ENCODE data around the gene OXNAD1. TPM values are rescaled to one million over a fixed set of nuclear protein-coding genes. Genes with fewer than 3 reads are reported as not detected.

The OXNAD1 gene
- polyA plus RNA-seq, 1 of the 3 experiments (the other 2 are of a cell fraction): 6.9 TPM

- TF ChIP-seq RAD21 (IDR thresholded peaks at IDR 0.05; ENCODE audit: low read length) (no peak), ZBTB33 (IDR thresholded peaks at IDR 0.05; ENCODE audit: borderline replicate concordance, low read depth) (no peak)
Measured at GRCh38 chr3:16319723-16320122, 54.7 kb downstream of the OXNAD1 start (continued).

GRCh38 chr3:16320711-16321110 lies 55.7 kb downstream of the OXNAD1 start:
- no peak overlapping the region for H3K4me3 ChIP-seq (ENCODE audit: low read depth in 2 of 2, low read length in 1 of 2)
- no peaks in the 10 kb centered on the region for H3F3A ChIP-seq (replicated peaks; ENCODE audit: insufficient read depth)
- H2AFZ ChIP-seq (ENCODE audit: low read depth): no peak overlapping the region
- no peak overlapping the region for H3K9ac ChIP-seq
- 93% methylated on average over 3 of the region's 3 CpGs for WGBS (ENCODE audit: low lambda C conversion rate)
- no peaks in the 10 kb centered on the region for H3K79me2 ChIP-seq (ENCODE audit: insufficient read depth)
- H3K9me2 ChIP-seq: no peaks in the 10 kb centered on the region
- peaks cover 0 to 7% of the 10 kb centered on the region in 2 experiments; a peak in 1 of 4 replicates for H3K4me1 ChIP-seq (ENCODE audit: control insufficient read depth in 1 of 2, insufficient read depth in 2 of 2, low read depth in 1 of 2, low read length in 1 of 2)
- no peaks in the 10 kb centered on the region for H4K20me1 ChIP-seq (ENCODE audit: insufficient read depth)
- TF ChIP-seq PBX3 (IDR thresholded peaks at IDR 0.05) (no peak), CHD2 (IDR thresholded peaks at IDR 0.05; ENCODE audit: low read length, partially characterized antibody) (no peak), SMC3 (IDR thresholded peaks at IDR 0.05; ENCODE audit: low read depth, low read length) (no peak), MXI1 (IDR thresholded peaks at IDR 0.05; ENCODE audit: low read depth, low read length) (no peak)
- no peak overlapping the region for H3K4me2 ChIP-seq
- H3K9me3 ChIP-seq: no peaks in the 10 kb centered on the region
- H3K27me3 ChIP-seq (ENCODE audit: insufficient read depth): no peaks in the 10 kb centered on the region
- peaks cover 21 to 51% of the 10 kb centered on the region in 2 experiments for H3K36me3 ChIP-seq (replicated peaks in 1 of 2; ENCODE audit: control insufficient read depth in 1 of 2, insufficient read depth in 2 of 2, low read length in 1 of 2)
- CTCF ChIA-PET: interaction anchor here (0.8 to 2.9 kb wide), 4 partner anchors 12 to 230 kb away, joined by 3 to 14 read pairs (median 7); no protein-coding TSS in a partner anchor
- DNase-seq: no peak
- POLR2A ChIA-PET: no interaction called here
- H3K27ac ChIP-seq (ENCODE audit: low read depth in 2 of 2, low read length in 1 of 2): no peak overlapping the region

- Histone ChIP-seq H3K36me3 (replicated peaks in 1 of 2; ENCODE audit: control insufficient read depth in 1 of 2, insufficient read depth in 2 of 2, low read length in 1 of 2) (peaks cover 18 to 52% of the 10 kb centered on the region in 2 experiments), H3K27ac (ENCODE audit: low read depth in 2 of 2, low read length in 1 of 2) (no peak overlapping the region; a peak in 1 of 4 replicates), H3K9ac (no peak overlapping the region), H3K4me2 (no peak overlapping the region), H3K9me2 (no peaks in the 10 kb centered on the region), H3K4me3 (ENCODE audit: low read depth in 2 of 2, low read length in 1 of 2) (no peak overlapping the region), H3K79me2 (ENCODE audit: insufficient read depth) (no peaks in the 10 kb centered on the region), H4K20me1 (ENCODE audit: insufficient read depth) (no peaks in the 10 kb centered on the region), H2AFZ (ENCODE audit: low read depth) (no peak overlapping the region), H3K9me3 (no peaks in the 10 kb centered on the region), H3K27me3 (ENCODE audit: insufficient read depth) (no peaks in the 10 kb centered on the region), H3F3A (replicated peaks; ENCODE audit: insufficient read depth) (no peaks in the 10 kb centered on the region), H3K4me1 (ENCODE audit: control insufficient read depth in 1 of 2, insufficient read depth in 2 of 2, low read depth in 1 of 2, low read length in 1 of 2) (peaks cover 0 to 9% of the 10 kb centered on the region in 2 experiments; a peak in 1 of 4 replicates)
- no peak for DNase-seq
- POLR2A ChIA-PET: no interaction called here
- TF ChIP-seq FOXM1 (IDR thresholded peaks at IDR 0.05; ENCODE audit: low read depth): no peak
- TF ChIP-seq IRF3 (IDR thresholded peaks at IDR 0.05; ENCODE audit: low read depth, low read length): no peak
- no peak for TF ChIP-seq EZH2phosphoT487 (IDR thresholded peaks at IDR 0.05; ENCODE audit: borderline replicate concordance, low read depth)
- TF ChIP-seq TEAD4 (IDR thresholded peaks at IDR 0.05; ENCODE audit: borderline replicate concordance, insufficient read depth): no peak
- TF ChIP-seq RFX5 (IDR thresholded peaks at IDR 0.05; ENCODE audit: low read length): no peak
- TF ChIP-seq RCOR1 (IDR thresholded peaks at IDR 0.05; ENCODE audit: low read length): no peak
- no peak for TF ChIP-seq PBX3 (IDR thresholded peaks at IDR 0.05)
- TF ChIP-seq FOSL2 (IDR thresholded peaks at IDR 0.05; ENCODE audit: borderline replicate concordance, low read depth): no peak
- TF ChIP-seq SIN3A (IDR thresholded peaks at IDR 0.05; ENCODE audit: borderline replicate concordance, low read depth, low read length): no peak
- TF ChIP-seq MEF2A (IDR thresholded peaks at IDR 0.05; ENCODE audit: borderline replicate concordance, low read depth): no peak
- TF ChIP-seq NFIC (IDR thresholded peaks at IDR 0.05; ENCODE audit: borderline replicate concordance): no peak
- no peak for TF ChIP-seq YY1 (IDR thresholded peaks at IDR 0.05; ENCODE audit: low read depth)
- no peak for TF ChIP-seq GABPA (IDR thresholded peaks at IDR 0.05; ENCODE audit: low read depth)
- TF ChIP-seq TCF12 (IDR thresholded peaks at IDR 0.05): no peak
- TF ChIP-seq, protein P1, sequence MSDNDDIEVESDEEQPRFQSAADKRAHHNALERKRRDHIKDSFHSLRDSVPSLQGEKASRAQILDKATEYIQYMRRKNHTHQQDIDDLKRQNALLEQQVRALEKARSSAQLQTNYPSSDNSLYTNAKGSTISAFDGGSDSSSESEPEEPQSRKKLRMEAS (IDR thresholded peaks at IDR 0.05; ENCODE audit: low read depth): no peak
- no peak for TF ChIP-seq ELF1 (IDR thresholded peaks at IDR 0.05)
- CTCF ChIA-PET: no interaction called here
- WGBS (ENCODE audit: low lambda C conversion rate): 79% methylated on average over 3 of the region's 5 CpGs
Measured at GRCh38 chr3:16322189-16322588, 57.2 kb downstream of the OXNAD1 start.
